ENCODE measurements around the gene TNFSF8. TPM values are rescaled to one million over a fixed set of nuclear protein-coding genes. Genes with fewer than 3 reads are reported as not detected.

The TNFSF8 gene
- under 1 TPM in 2 of 4 donors, not detected in 2; 0.29 to 0.76 TPM for total RNA-seq

GRCh38 chr9:114930056-114930812 is at the start of gene TNFSF8:
Gene TNFSF8, minus strand, starts transcription at chr9:114930591. Its CDS starts 288 bp downstream, at chr9:114930303.
- Histone ChIP-seq H3K4me3 (peak within 1 kb of the TSS in 1 of 4 donors; percentile 27), H3K27me3 (peaks cover 0 to 6% (median 0%) of the 10 kb centered on the region in 3 donors), H3K9me3 (no peaks in the 10 kb centered on the region), H3K36me3 (no peaks in the 10 kb centered on the region), H3K4me1 (no peaks in the 10 kb centered on the region), H3K27ac (no peak within 1 kb of the TSS)
- ATAC-seq, result no peak
- TF ChIP-seq POLR2A (IDR thresholded peaks at IDR 0.05) (no peak), CTCF (IDR thresholded peaks at IDR 0.05 in 4 of 5, conservative IDR thresholded peaks at IDR 0.05 in 1 of 5) (no peak)
- DNase-seq, result no peak
- intact Hi-C loops (cut with DNase I; ENCODE audit: low total_unique reads), result no loop called here
- in situ Hi-C loops (cut with MboI; ENCODE audit: low sequenced_read_pairs in 4 of 4), result no loop called here

DNA sequence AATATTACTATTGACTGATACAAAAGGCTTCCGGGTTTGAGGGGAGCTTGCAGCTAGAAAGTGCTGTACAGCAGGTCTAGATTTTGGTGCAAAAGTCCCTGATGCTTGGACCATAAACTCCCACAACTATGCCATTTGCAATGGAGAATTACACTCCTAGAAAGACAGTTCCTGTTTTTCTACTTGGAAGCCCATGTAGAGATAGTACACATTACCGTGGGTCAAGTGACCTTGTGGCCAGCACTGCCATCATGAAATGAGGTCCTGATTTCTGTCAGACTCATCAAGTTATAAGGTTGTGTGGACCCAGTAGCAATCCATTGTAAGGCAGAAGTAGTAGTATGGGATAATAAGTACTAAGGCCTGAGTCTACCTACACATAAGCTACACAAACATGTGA is 42.8 kb upstream of the TNFSF8 start:
- Histone ChIP-seq H3K4me3 (no peak overlapping the region), H3K36me3 (no peaks in the 10 kb centered on the region), H3K27me3 (no peaks in the 10 kb centered on the region), H3K27ac (no peak overlapping the region), H3K9me3 (no peaks in the 10 kb centered on the region), H3K4me1 (no peaks in the 10 kb centered on the region)
- ATAC-seq (no peak), DNase-seq (no peak)
- intact Hi-C loops (cut with DNase I; ENCODE audit: low total_unique reads), result no loop called here
- in situ Hi-C loops (cut with MboI; ENCODE audit: low sequenced_read_pairs in 4 of 4), result no loop called here
- TF ChIP-seq POLR2A (IDR thresholded peaks at IDR 0.05), result no peak
- TF ChIP-seq CTCF (IDR thresholded peaks at IDR 0.05 in 4 of 5, conservative IDR thresholded peaks at IDR 0.05 in 1 of 5), result no peak

DNA sequence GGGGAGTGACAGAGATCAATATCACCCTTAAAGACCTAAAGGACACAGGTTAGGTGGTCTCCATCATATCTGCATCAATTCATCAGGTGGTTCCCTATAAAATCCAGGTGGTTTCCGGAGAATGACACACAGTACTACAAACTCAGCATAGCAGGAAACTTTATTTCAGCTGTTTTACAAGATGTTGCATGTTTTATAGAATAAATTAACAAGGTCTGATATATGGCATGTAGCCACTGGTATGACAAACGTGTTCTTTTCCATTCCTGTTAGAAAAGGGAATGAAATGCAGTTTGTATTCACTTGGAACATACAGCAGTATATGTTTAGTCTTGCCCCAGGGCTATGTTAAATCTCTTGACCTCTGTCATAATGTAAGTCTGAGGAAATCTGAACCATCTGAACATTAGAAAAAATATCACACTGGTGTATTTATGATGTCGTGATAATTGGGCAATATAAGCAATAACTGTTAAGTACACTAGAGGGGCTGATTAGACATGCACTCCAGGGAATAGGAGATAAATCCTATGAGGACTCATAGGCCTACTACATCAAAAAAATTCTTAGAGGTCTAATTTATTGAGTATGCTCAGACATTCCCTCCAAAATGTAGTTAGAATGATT is 42.2 kb upstream of the TNFSF8 start:
- Histone ChIP-seq H3K27ac (no peak overlapping the region), H3K36me3 (no peaks in the 10 kb centered on the region), H3K9me3 (no peaks in the 10 kb centered on the region), H3K27me3 (no peaks in the 10 kb centered on the region), H3K4me1 (no peaks in the 10 kb centered on the region), H3K4me3 (no peak overlapping the region)
- DNase-seq (no peak), ATAC-seq (no peak)
- in situ Hi-C loops (cut with MboI; ENCODE audit: low sequenced_read_pairs in 4 of 4), result no loop called here
- no peak for TF ChIP-seq CTCF (IDR thresholded peaks at IDR 0.05 in 4 of 5, conservative IDR thresholded peaks at IDR 0.05 in 1 of 5)
- no peak for TF ChIP-seq POLR2A (IDR thresholded peaks at IDR 0.05)
- intact Hi-C loops (cut with DNase I; ENCODE audit: low total_unique reads), result no loop called here

DNA sequence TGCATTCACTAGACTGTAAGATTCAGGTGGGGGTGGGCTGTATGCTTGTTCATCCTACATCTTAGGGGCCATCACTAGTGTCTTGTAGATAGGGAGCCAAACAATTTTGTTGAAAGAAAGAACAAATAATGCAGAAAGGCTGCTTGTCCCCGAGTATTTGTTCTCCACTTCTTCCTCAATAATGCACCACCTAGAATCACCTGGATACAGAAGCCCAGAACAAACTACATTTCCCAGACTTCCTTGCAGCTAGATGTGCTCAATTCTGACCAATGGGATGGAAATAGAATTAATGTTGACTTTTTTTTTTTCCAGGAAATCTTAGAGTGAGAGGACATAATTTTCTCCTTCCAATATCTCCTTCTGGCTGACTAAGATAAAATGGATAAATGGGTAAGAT is 38.9 kb upstream of the TNFSF8 start:
- no peak for TF ChIP-seq CTCF (IDR thresholded peaks at IDR 0.05 in 4 of 5, conservative IDR thresholded peaks at IDR 0.05 in 1 of 5)
- TF ChIP-seq POLR2A (IDR thresholded peaks at IDR 0.05), result no peak
- ATAC-seq (no peak), DNase-seq (no peak)
- H3K4me3 ChIP-seq, result no peak overlapping the region
- H3K36me3 ChIP-seq, result no peaks in the 10 kb centered on the region
- in situ Hi-C loops (cut with MboI; ENCODE audit: low sequenced_read_pairs in 4 of 4) (no loop called here), intact Hi-C loops (cut with DNase I; ENCODE audit: low total_unique reads) (no loop called here)
- H3K4me1 ChIP-seq, result no peaks in the 10 kb centered on the region
- no peak overlapping the region for H3K27ac ChIP-seq
- no peaks in the 10 kb centered on the region for H3K9me3 ChIP-seq
- H3K27me3 ChIP-seq, result no peaks in the 10 kb centered on the region
